Right atrium auricular region (tissue), 2 donors: ENCODE data around the gene RFPL2. TPM values are rescaled to one million over a fixed set of nuclear protein-coding genes. Genes with fewer than 3 reads are reported as not detected.
A peak's percentile ranks its signal among the peaks of the same experiment; 100 is the strongest.
"Not testable (repeated sequence)": the region's sequence is repeated elsewhere in the genome, so short reads cannot be mapped to it uniquely, and the experiment has no call there.

ENCODE experiments used
- DNase-seq: peaks from one replicate; pipeline ENCODE4 v3.0.0-alpha.2; 2019; ENCODE audit warnings: low spot score
- H3K27ac ChIP-seq, 2 donors: fragments of 200-600 bp; sonication (generic); 1 replicate in 1 of 2; 2 replicates in 1 of 2; pipeline ENCODE4 v1.5.1; 2016 to 2019
- H3K27me3 ChIP-seq, 2 donors: fragments of 200-600 bp; sonication (generic); one replicate each; pipeline versions ENCODE4 v1.5.1 to v1.6.0; 2017 to 2019
- H3K36me3 ChIP-seq: fragments of 200-600 bp; sonication (generic); one replicate; pipeline ENCODE4 v1.5.1; 2016
- H3K4me1 ChIP-seq, 2 donors: fragments of 200-600 bp; sonication (generic); one replicate each; pipeline versions ENCODE4 v1.5.1 to v1.6.0; 2017 to 2019
- H3K4me3 ChIP-seq, 2 donors: fragments of 200-600 bp; sonication (generic); 1 replicate in 1 of 2; 2 replicates in 1 of 2; pipeline ENCODE4 v1.5.1; 2017 to 2019; ENCODE audit warnings: mild to moderate bottlenecking in 1 of 2, moderate library complexity in 1 of 2
- H3K9me3 ChIP-seq, 2 donors: fragments of 200-600 bp; sonication (generic); one replicate each; pipeline ENCODE4 v1.5.1; 2019
- CTCF ChIP-seq, 2 donors: fragments of 200-600 bp; sonication (generic); IDR thresholded peaks; one replicate each; pipeline ENCODE4 v1.5.1; 2019; ENCODE audit warnings: antibody characterized with exemption in 2 of 2
- total RNA-seq, 2 donors: library from RNA; depleted of rRNA; stranded (reverse); fragments of >200 nt; gene quantifications; one replicate each; pipeline ENCODE4 v1.1.0, GENCODE V29; 2016

Gene RFPL2
- total RNA-seq, 2 donors from 2014 or later: not detected

GRCh38 chr22:32144496-32145274 lies 60.2 kb downstream of the RFPL2 start:
- Histone ChIP-seq H3K36me3 (no peaks in the 10 kb centered on the region), H3K4me3 (no peak overlapping the region), H3K27me3 (no peaks in the 10 kb centered on the region), H3K9me3 (no peaks in the 10 kb centered on the region), H3K4me1 (no peaks in the 10 kb centered on the region), H3K27ac (no peak overlapping the region)
- no peak for TF ChIP-seq CTCF (IDR thresholded peaks at IDR 0.05)
- DNase-seq: no peak

GRCh38 chr22:32142600-32142999 lies 62.3 kb downstream of the RFPL2 start:
- H3K4me3 ChIP-seq: no peak overlapping the region
- no peaks in the 10 kb centered on the region for H3K9me3 ChIP-seq
- DNase-seq: no peak
- H3K27ac ChIP-seq: no peak overlapping the region
- H3K4me1 ChIP-seq: no peaks in the 10 kb centered on the region
- H3K27me3 ChIP-seq: no peaks in the 10 kb centered on the region
- TF ChIP-seq CTCF (IDR thresholded peaks at IDR 0.05): no peak
- H3K36me3 ChIP-seq: no peaks in the 10 kb centered on the region

- not testable (repeated sequence) for H3K4me3 ChIP-seq, DNase-seq, H3K27me3 ChIP-seq, H3K4me1 ChIP-seq, H3K27ac ChIP-seq, H3K36me3 ChIP-seq, H3K9me3 ChIP-seq
- TF ChIP-seq CTCF (IDR thresholded peaks at IDR 0.05): peak in 1 of 2 donors; percentile 31
Observed at GRCh38 chr22:32140688-32141087, 64.2 kb downstream of the RFPL2 start.

Other genes starting within 250 kb of the RFPL2 start
- gene SLC5A1, start 161.8 kb downstream of the RFPL2 start, total RNA-seq: 10 to 100 TPM; 34.9 to 67.5 TPM
- not detected for gene C22orf42, start 45.8 kb downstream of the RFPL2 start, total RNA-seq
- under 1 TPM in 1 of 2 donors, not detected in 1; 0.35 TPM for gene SLC5A4, start 50.3 kb upstream of the RFPL2 start, total RNA-seq
- gene RFPL3, start 152.8 kb upstream of the RFPL2 start, total RNA-seq: not detected
- 10 to 100 TPM; 42.9 to 49.3 TPM for gene RTCB, start 207.2 kb upstream of the RFPL2 start, total RNA-seq